Umbilical cord (tissue), 2 donors: Measurements from ENCODE around the gene KLF3. TPM values are rescaled to one million over a fixed set of nuclear protein-coding genes. Genes with fewer than 3 reads are reported as not detected.

ENCODE experiments used
- DNase-seq: peaks from one replicate; pipeline ENCODE4 v3.0.0-alpha.2; 2015; ENCODE audit warnings: low spot score
- total RNA-seq: library from RNA; depleted of rRNA; stranded (reverse); fragments of >200 nt; gene quantifications from one replicate; pipeline ENCODE4 v1.2.3, GENCODE V29; 2014; ENCODE audit warnings: low replicate concordance; ENCODE audit not compliant: insufficient read depth

KLF3 gene
- total RNA-seq, 1 donor from 2014 or later = 25.0 TPM

DNA sequence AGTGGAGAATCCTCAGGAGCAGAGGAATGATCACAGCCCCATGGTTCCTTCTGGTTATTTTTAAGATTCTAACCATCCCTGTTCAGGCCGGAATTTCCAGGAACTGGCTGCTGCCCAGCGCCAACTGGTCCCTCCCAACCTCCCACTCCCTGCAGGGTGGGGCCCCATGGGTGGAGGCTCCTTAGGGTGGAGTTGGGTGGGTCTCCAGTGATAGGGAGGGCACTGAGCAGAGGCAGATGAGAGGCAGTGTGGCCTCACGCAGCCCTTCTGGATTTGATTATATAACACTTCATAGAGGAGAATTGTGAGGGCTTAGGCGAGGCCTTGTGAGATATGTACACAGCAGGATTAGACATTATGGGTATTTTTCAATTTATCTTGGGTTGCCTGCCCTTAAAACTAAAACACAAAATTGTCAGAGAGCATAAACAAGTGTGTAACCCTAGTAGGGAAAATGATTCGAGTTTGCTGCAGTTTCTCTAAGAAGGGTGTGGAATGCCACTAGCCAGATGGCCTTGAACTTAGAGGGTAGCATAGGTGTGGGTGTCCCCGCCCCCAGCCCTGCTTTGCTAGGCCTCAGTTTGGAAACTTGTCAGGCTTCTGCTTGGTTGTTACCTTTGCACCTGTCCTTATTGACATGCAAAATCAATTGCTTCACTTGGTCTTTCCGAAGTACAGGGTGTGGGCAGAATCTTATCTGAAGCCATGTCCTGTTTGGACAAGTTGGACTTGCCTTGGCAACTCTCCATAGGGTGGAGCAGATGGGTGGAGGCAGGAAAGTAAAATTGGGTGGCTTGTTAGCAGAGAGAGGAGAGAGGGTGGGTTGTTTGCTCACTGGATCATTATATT lies 9.4 kb downstream of the KLF3 start:
- DNase-seq = peak; percentile 92

DNA sequence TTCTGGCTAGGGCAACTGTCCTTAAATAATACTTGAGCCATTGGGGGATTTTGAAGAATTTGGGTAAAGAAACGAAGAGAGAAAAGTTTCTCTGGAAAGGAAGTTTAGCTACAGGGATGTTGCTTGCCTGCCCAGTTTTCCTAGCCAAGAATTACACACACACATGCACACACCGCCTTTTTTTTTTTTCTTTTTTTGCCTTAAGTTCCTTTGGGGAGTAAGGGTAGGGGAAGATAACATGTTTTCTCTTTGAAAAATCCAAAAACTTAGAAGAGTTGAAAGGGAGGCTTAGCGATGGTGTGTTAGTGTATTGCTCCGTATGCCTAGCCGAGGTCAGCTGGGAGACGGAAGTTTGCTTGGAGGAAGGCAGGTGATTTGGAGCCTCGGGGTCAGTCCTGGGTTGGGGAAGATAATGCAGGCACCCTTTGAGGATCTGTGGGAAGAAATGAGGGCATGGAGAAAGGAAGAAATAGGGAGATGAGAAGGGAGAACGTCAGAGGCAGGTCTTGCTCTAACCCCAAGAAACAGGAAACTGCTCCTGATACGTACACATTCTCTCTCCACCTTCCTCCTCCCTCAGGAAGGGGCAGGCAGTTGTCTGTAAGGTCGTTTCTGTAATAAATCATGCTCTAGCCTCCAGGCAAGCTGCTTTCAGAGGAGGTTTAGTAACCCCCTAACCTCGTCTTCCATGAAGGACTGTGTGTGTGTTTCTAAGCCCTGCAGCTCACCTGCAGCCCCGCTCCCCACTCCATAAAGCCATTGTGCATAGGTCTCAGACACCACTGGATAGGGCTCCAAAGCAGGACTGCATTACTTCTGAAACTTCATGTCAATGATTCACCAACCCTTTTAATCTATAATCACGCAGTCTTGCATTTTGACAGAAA lies 10.5 kb downstream of the KLF3 start:
- DNase-seq = peak; percentile 60

DNA sequence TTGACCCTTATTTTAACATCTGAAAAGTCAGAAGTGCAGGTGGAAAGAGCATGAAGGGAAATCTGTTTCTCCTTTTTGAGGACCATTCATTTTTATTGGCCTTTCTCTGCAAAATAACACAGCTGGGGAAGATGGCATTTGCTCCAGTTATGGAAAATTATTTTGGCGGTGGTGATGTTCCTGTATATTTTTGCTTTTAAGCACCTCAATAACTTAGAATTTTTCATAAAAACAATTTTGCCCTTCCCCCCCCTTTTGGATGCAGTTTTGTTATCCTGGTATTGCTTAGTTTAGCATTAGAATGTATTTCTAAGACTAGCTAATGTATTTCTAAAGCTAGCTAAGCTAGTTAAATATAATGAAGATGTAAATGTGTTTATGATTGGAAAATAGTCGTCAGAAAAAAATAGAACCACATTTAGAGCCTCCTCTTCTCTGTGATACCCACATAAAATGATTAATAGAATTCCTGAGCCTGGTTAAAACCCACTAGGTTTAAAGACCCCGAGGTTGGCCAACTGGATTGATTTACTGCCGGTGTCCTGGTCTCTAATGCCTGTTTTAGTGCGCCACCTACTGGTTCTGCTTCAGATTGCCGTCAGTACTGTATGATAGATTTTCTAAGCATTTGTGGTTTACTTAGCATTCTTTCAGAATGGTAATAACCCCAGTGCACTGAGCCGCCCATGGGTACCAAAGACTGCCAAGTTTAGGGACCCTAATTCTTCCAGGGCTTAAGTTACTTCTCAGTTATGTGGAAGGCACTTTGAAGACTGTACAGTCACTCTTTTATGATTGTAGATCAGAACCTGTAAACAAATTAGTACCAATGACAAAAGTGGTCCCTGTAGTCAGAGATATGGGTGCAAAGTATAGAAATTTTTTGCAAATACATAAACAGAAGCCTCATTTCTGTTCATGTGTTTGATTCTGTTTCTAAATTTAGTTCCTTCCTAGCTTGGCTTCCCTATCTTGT lies 11.4 kb downstream of the KLF3 start:
- DNase-seq = peak; percentile 87

DNA sequence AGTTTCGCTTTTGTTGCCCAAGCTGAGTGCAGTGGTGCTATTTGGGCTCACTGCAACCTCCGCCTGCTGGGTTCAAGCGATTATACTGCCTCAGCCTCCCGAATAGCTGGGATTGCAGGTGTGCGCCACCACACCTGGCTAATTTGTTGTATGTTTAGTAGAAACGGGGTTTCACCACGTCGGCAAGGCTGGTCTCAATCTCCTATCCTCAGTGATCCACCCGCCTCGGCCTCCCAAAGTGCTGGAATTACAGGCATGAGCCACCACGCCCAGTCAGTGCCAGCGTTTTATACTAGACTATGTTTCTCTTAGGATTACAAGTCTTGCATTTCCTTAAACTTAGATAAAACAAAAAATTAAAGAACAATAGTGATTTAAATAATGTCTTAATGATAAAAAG lies 13.0 kb downstream of the KLF3 start:
- DNase-seq = no peak

DNA sequence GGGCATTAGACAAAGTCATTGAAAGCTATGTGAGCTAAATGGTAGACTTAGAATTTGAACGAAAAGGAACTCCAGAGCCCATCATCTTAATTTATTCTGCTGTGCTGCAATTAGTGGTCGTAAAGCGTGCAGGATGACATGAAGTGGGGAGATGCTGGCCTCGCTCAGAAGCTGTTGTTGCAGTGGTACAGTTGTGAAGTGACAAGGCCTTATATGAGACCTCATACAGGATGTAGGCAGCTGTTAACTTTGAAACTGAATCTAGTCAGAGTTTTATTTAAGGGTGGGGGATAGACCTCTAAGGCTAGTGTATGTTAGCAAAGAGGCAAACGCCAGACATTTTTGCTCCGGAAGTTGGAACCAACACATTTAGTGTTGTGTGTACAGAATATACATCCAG lies 13.4 kb downstream of the KLF3 start:
- DNase-seq = no peak

DNA sequence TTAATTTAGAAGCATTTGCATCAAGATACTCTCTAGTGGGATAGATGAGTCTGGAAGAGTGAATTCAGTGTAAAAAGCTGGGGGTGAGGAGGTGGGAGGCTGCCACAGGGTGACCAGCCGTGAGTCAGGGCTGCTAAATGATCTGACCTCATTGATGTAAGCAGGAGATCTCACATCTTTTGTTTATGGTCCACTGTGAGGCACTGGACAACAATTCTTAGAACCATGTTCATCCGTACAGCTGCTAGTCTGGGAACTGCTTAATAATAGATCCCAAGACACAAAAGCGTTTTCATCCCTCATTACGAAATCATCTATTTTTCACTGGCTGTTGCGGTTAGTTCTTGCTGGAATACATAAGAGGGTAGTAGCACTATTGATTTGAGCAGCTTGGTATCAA lies 14.1 kb downstream of the KLF3 start:
- no peak for DNase-seq

DNA sequence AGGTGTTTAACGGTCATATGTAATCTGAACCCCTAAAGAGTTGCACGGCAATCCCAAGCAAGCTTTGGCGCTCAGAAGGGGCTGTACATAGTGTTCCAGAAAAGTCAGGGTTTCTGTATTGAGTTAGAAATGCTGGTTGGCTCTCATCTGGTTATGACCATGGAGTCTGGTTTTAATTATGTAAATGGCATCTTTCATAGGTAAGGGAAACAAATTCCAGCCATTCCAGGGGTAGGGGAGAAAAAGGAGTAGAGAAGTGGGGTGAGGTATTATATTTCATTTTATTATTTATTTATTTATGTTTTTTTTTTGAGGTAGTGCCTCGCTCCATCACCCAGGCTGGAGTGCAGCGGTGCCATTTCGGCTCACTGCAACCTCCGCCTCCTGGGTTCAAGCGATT lies 15.9 kb downstream of the KLF3 start:
- DNase-seq = no peak

DNA sequence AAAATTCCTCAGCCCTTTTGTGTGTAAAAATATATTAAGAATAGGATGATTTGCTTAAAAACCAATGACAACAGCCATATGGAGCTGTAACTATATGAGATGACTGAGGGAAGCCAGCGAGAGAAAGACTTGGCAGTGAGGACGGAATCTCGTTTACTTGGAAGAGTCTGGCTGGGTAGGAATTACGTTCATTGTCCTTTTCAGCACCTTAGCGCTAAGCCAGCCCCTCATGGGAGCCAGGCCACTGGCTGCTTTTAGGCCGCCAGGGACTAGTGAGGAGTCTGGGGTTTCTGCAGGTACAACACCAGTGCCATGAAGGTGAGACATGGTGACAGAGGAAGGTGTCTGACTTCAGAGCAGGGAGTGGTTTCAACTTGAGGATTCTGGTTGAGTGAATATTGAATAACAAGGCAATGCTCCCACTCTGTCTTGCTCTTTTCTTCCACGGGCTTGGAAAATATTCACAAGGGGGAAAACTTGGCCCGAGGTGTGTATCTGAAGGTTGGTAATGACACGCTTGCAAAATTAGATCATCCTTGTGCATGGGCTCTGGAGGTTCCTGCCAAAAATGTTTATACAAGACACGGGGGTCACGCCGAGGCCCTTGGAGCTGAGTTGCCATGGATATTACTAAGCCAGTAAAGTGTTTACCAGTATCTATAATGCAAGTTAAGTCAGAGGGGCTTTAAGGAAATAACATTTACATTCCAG lies 17.4 kb downstream of the KLF3 start:
- DNase-seq = peak; percentile 92

DNA sequence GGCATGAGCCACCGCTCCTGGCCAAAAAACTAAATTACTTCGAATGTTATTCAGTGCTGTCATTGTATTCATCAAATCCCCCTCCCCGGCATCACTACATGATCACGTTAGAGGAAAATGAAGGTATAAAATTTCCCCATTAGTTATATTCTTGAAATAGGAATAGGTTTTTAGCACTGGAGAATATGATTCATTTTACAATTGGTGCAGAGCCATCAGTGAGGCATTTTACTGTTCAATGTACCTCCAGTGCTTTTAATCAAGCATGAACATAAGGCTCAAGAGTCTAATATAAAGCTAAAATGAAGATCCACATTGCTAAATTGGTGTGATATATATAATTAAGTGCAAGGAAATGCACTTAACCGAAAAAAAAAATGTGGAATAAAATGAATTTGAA lies 18.3 kb downstream of the KLF3 start:
- DNase-seq = peak; percentile 46

DNA sequence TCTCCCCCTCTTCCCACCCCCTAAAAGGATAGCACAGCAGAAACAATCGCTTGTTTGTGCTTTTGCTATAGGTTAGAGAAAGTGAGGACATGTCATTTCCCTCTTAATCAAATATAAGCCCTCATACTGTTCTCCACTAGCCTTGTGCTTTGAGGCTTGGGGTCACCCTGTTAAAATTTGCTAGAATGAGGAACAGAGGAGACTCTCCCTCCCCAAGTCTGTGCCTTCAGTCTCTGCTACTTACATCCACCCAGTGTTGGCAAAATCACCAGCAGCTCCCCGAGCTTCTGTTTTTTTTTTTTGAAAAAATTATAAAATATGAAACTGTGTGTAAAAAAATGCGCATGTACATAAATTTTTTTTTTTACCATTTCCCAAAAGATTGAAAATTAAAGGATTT lies 19.3 kb downstream of the KLF3 start:
- no peak for DNase-seq

DNA sequence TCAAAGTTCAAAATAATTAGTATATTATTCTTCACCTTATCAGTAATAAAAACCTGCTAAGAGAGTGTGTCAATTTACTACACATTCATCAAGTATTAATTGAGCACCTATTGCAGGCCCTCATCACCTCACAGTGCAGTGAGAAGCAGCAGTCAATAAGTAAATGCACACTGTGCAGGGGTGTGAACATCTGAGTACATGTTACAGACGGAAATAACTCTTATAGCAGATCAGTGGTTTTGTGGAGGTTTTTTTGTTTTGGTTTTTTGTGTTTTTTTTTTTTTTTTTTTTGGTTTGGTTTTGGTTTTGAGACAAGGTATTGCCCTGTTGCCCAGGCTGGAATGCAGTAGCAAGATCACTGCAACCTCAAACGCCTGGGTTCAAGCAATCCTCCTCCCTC lies 20.3 kb downstream of the KLF3 start:
- DNase-seq = no peak

DNA sequence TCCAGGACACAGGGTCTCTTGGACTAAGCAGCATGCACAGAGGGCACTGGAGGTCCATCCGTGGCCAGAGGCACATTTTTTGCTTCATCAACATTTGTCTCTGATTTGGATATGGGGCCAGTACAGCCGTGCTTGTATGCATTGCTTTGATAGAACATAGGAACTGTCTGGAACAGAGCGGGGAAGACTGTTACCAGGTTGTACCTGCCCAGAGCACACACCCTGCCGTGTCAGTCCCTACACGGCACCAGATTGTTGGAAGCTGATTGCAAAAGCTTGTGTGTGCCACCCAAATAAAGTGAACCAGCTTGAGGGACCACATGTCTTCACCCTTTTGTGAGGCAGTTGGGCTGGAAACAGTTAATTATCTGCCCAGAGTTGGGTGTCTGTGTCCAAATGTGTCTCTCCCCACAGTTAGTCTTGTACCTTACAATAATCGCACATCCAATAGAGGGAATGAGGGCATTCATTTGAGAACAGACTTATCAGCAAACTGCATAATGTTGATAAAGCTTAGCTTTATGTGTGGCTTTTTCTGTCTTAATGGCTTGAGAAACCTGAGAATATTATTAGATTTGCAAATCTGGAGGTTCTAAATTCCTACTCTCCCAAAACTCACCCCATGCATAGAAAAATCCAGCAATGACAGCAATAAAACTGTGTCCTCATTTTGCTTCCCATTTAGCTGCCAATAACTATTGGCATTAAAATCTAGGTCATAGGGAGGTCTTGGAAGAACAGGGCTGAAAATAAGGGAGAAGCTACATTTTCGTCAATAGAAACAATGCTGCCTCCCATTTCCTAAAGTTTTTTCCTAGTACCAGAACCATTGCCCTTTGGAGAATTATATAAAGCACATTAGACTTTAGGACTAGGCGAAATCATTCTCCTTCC lies 21.2 kb downstream of the KLF3 start:
- DNase-seq = no peak

DNA sequence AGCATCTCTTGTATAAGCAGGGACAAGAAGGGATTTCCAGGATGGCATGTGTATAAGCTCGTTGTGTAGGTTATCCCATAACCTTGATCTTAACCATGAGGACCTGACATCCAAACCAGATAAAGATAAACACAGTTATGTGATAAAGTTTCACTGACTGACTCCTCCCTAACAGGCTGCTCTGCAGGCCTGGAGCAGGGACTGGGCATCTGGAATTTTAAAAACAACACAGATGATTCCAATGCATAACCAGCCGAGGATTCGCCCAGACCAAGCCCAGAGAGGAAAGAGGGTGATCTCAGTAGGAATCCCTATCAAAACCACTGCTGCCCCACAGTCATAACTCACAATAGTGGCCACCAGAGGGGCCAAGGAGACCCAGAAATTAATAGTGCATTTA lies 22.7 kb downstream of the KLF3 start:
- DNase-seq = peak; percentile 90

DNA sequence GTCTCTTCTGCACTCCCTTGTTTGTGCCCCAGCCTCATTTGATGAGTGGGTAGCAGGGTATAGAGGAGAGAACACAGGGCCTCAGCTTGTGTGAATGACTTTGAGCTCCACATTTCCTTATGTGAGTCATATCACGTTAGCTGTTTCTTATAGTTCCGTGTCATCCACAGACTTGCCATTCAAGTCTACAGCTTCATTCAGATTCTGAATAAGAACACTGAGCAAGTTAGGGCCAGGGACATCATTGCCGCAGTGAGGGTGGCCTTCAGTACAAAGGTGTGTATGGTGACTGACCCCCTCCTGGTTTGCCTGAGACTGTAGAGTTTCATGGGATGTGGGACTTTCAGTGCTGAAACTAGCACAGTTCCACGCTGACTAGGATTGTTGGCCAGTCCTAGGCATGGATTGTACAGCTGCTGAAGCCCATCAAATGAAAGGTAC lies 23.6 kb downstream of the KLF3 start:
- DNase-seq = no peak

DNA sequence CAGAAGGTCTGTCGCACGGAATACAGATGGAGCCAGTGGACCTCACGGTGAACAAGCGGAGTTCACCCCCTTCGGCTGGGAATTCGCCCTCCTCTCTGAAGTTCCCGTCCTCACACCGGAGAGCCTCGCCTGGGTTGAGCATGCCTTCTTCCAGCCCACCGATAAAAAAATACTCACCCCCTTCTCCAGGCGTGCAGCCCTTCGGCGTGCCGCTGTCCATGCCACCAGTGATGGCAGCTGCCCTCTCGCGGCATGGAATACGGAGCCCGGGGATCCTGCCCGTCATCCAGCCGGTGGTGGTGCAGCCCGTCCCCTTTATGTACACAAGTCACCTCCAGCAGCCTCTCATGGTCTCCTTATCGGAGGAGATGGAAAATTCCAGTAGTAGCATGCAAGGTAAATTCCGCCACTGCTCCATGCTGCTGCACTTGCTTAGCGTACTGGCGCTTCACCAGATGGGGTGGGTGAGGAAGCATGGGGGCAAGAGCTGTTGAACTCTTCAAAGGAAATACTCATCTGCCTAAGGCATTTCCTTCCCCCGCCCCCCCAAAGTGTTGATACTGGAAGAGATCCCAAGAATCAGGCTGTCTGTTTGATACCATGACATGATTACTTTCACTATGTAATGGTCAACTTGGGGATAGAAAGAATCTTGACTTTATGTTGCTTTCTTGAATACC lies 24.8 kb downstream of the KLF3 start:
- DNase-seq = no peak

DNA sequence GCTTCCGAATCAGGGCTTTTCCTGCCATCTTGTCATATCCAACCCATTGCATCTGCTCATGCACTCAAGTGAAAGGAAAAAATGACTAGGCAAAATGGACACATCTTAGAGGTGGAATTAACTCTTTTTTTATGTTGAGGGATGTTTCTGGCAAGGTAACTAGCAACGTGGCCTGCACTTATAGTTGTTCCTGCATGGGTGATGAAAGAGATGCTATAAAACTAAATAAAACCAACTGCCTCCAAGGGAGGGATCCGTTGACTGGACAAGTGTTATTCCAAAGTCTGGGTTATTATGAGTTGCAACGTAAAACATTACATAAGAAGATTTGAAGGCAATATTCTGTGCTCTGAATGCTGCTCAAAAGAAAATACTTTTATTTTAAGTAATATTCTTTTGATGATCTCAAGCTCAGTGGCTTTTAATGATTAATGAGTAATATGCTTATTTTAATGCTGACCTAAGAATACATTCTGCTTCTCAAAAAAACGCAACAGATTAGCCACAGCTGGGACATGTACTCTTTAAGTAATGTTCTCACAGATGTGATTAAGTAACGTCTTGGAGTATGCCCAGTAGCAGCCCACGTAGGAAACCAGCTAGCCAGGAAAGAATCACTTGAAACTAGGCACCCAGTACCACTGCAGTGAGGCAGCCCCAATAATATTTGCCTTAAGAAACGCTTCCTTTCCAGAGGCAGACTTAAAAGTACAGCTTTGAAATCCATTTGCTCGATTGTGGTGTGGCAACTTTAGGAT lies 27.4 kb downstream of the KLF3 start:
- DNase-seq = peak; percentile 75

DNA sequence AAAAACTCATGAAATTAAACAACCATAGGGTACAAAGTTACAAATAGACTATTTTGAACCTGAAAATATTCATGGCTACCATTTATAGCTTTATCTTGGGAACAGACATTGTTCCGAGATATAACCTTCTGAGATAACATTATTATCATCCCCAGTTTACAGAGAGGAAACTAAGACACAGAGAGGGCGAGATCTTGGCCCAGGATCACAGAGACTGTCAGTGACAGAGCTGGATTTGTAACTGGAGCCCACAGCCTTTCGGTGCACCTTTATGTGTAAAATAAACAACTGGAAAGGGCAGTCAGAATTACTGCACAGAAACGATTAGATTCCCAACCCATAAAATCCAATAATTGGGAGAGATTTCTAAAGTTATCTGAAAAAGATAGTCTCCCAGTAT lies 28.4 kb downstream of the KLF3 start:
- no peak for DNase-seq

DNA sequence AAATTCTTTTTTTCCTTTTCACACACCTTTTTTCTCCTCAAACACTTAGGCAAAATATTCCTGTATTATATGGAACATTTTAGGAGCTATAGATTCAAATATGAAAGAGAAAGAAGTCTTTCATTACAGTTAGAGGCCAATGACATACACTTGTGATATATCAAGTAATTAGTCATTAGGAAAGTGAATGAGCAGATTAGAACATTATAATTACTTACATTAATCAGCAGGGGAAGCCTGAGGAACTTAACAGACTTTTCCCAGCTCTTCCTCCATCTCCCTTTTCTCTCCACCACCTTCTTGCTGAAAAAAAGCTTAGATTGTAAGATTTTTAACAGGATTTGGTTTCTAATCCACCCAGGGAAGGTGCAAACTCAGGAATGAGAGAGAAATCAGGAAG lies 29.6 kb downstream of the KLF3 start:
- DNase-seq = no peak

DNA sequence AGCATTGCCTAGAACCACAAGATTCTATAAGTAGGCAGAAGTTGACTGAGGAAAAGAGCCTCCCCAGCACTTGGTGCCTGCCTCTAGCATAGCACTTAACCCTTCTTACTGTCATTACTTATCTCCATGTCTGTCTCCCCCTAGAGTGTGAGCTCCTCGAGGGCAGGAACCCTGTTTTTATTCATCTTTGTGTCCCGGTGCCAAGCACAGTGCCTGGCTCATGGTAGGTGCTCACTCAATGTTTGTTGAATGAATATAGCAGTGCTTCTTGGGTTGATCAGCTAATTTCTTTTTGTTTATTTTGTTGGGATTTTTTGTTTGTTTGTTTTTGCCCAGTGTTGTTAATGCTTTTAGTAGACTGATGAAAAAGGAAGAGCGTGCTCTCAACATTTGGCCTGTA lies 30.3 kb downstream of the KLF3 start:
- DNase-seq = no peak
